Endodermal cell (in vitro differentiated cells): ENCODE data around the gene TAAR1. TPM values are rescaled to one million over a fixed set of nuclear protein-coding genes. Genes with fewer than 3 reads are reported as not detected.

Experiments
- DNase-seq: peaks from one replicate; pipeline ENCODE4 v3.0.0-alpha.2; 2017
- H3K27ac ChIP-seq: 2 replicates; pipeline ENCODE4 v1.5.1; 2013; ENCODE audit warnings: mild to moderate bottlenecking, low read depth, low read length, moderate library complexity
- H3K27me3 ChIP-seq: 2 replicates; pipeline ENCODE4 v1.6.1; 2013; ENCODE audit warnings: mild to moderate bottlenecking, low read length, moderate library complexity; ENCODE audit not compliant: insufficient read depth, control insufficient read depth, poor library complexity, severe bottlenecking
- H3K36me3 ChIP-seq: 2 replicates; pipeline ENCODE4 v1.7.0; 2013; ENCODE audit warnings: mild to moderate bottlenecking, low read length, moderate library complexity; ENCODE audit not compliant: control insufficient read depth, insufficient read depth
- H3K4me1 ChIP-seq: one replicate; pipeline ENCODE4 v1.7.0; 2013; ENCODE audit warnings: low read length; ENCODE audit not compliant: control insufficient read depth, insufficient read depth
- H3K4me3 ChIP-seq: 2 replicates; pipeline ENCODE4 v1.5.1; 2013; ENCODE audit warnings: mild to moderate bottlenecking, low read length, moderate library complexity
- H3K9ac ChIP-seq: 2 replicates; pipeline ENCODE4 v1.6.1; 2013; ENCODE audit warnings: mild to moderate bottlenecking, low read length, moderate library complexity; ENCODE audit not compliant: poor library complexity, severe bottlenecking; ENCODE audit errors: extremely low read depth
- H3K9me3 ChIP-seq: 2 replicates; pipeline ENCODE4 v1.6.1; 2013; ENCODE audit warnings: mild to moderate bottlenecking, low read length, moderate library complexity; ENCODE audit not compliant: control insufficient read depth
- H3K27ac Mint-ChIP-seq: 2 replicates; pipeline ENCODE4 v1.8.0; 2020; ENCODE audit warnings: mixed read lengths
- H3K27me3 Mint-ChIP-seq: 2 replicates; pipeline ENCODE4 v1.8.0; 2021; ENCODE audit warnings: mild to moderate bottlenecking, mixed read lengths; ENCODE audit not compliant: insufficient read depth
- H3K36me3 Mint-ChIP-seq: 2 replicates; pipeline ENCODE4 v1.8.0; 2020; ENCODE audit warnings: low read depth, mixed read lengths
- H3K4me1 Mint-ChIP-seq: 2 replicates; pipeline ENCODE4 v1.8.0; 2020; ENCODE audit warnings: mixed read lengths
- H3K4me3 Mint-ChIP-seq: 2 replicates; pipeline ENCODE4 v1.8.0; 2020; ENCODE audit warnings: mild to moderate bottlenecking, moderate library complexity, mixed read lengths
- H3K9me3 Mint-ChIP-seq: 2 replicates; pipeline ENCODE4 v1.8.0; 2020; ENCODE audit warnings: mild to moderate bottlenecking, mixed read lengths
- CTCF ChIP-seq: fragments of 200-600 bp; sonication (generic); conservative IDR thresholded peaks from 2 replicates; pipeline ENCODE4 v1.5.0; 2021; ENCODE audit warnings: antibody characterized with exemption, mild to moderate bottlenecking
- WGBS, 2 experiments: methylation state at CpG; one replicate each; pipeline versions ENCODE4 v1.1.5 to v1.1.7; 2013; ENCODE audit warnings: missing lambda C conversion rate in 2 of 2, mixed read lengths in 1 of 2; ENCODE audit not compliant: insufficient coverage in 1 of 2, insufficient read length in 1 of 2; 5-methylcytosine and 5-hydroxymethylcytosine counted together
- total RNA-seq, 2 donors: library from RNA; stranded (reverse); fragmentation: NEBNext Ultra II Directional in 1 of 2; extraction: Animal tissue kit (Norgen Biotek cat#: 25700) in 1 of 2; gene quantifications; 2 replicates in 1 of 2; 3 replicates in 1 of 2; pipeline ENCODE4 v1.2.1, GENCODE V29; 2021

Gene TAAR1
- total RNA-seq, 2 donors from 2014 or later, result not detected

- DNase-seq, result no peak
- no peak for TF ChIP-seq CTCF
- Histone ChIP-seq H3K9me3 (peaks cover 12% of the 10 kb centered on the region), H3K4me3 (no peak overlapping the region), H3K27me3 (no peaks in the 10 kb centered on the region), H3K27ac (no peak overlapping the region), H3K9ac (no peak overlapping the region), H3K4me1 (no peaks in the 10 kb centered on the region), H3K36me3 (no peaks in the 10 kb centered on the region)
- Mint-ChIP-seq H3K27me3 (no peaks in the 10 kb centered on the region), H3K27ac (no peak overlapping the region), H3K9me3 (peaks cover 9% of the 10 kb centered on the region), H3K36me3 (no peaks in the 10 kb centered on the region), H3K4me1 (no peaks in the 10 kb centered on the region), H3K4me3 (no peak overlapping the region)
- WGBS, 2 experiments, result 92 to 96% methylated on average over 3 of the region's 3 CpGs
Observed at GRCh38 chr6:132693478-132693877, 34.5 kb upstream of the TAAR1 start.

- H3K4me3 ChIP-seq, result no peak overlapping the region
- H3K9me3 ChIP-seq, result peaks cover 1% of the 10 kb centered on the region
- no peaks in the 10 kb centered on the region for H3K36me3 Mint-ChIP-seq
- no peaks in the 10 kb centered on the region for H3K4me1 ChIP-seq
- no peak for DNase-seq
- H3K27me3 ChIP-seq, result no peaks in the 10 kb centered on the region
- H3K4me3 Mint-ChIP-seq, result no peak overlapping the region
- H3K27ac Mint-ChIP-seq, result no peak overlapping the region
- no peak overlapping the region for H3K9ac ChIP-seq
- H3K27ac ChIP-seq, result no peak overlapping the region
- no peaks in the 10 kb centered on the region for H3K36me3 ChIP-seq
- peaks cover 1% of the 10 kb centered on the region for H3K9me3 Mint-ChIP-seq
- no peaks in the 10 kb centered on the region for H3K27me3 Mint-ChIP-seq
- H3K4me1 Mint-ChIP-seq, result no peaks in the 10 kb centered on the region
- WGBS, 2 experiments, result 87 to 90% methylated on average over 3 to 4 of the region's 4 CpGs
- no peak for TF ChIP-seq CTCF
Observed at GRCh38 chr6:132690678-132691077, 31.7 kb upstream of the TAAR1 start.

GRCh38 chr6:132687306-132687705, 28.3 kb upstream of the TAAR1 start:
- H3K4me3 Mint-ChIP-seq, result no peak overlapping the region
- no peaks in the 10 kb centered on the region for H3K9me3 Mint-ChIP-seq

More at GRCh38 chr6:132687306-132687705, 28.3 kb upstream of the TAAR1 start:
- 90 to 92% methylated on average over 5 of the region's 5 CpGs for WGBS, 2 experiments
- Histone ChIP-seq H3K27me3 (no peaks in the 10 kb centered on the region), H3K9me3 (no peaks in the 10 kb centered on the region), H3K4me3 (no peak overlapping the region), H3K9ac (no peak overlapping the region), H3K27ac (no peak overlapping the region), H3K36me3 (no peaks in the 10 kb centered on the region), H3K4me1 (no peaks in the 10 kb centered on the region)
- DNase-seq, result no peak
- TF ChIP-seq CTCF, result no peak
- H3K36me3 Mint-ChIP-seq, result no peaks in the 10 kb centered on the region
- no peak overlapping the region for H3K27ac Mint-ChIP-seq
- H3K4me1 Mint-ChIP-seq, result no peaks in the 10 kb centered on the region
- H3K27me3 Mint-ChIP-seq, result no peaks in the 10 kb centered on the region
